CD14-positive monocyte (primary cell): ENCODE results near the gene OXNAD1. TPM values are rescaled to one million over a fixed set of nuclear protein-coding genes. Genes with fewer than 3 reads are reported as not detected.

Source experiments
- DNase-seq, 3 donors: peaks; one replicate each; pipeline ENCODE4 v3.0.0-alpha.2; 2011 to 2022
- H2AFZ ChIP-seq: 2 replicates; pipeline ENCODE4 v1.6.0; 2012; ENCODE audit warnings: mild to moderate bottlenecking, low read depth, low read length, inconsistent platforms; ENCODE audit not compliant: insufficient read depth, poor library complexity, severe bottlenecking
- H3K27ac ChIP-seq, 2 donors: 1 replicate in 1 of 2; 2 replicates in 1 of 2; pipeline ENCODE4 v1.5.1; 2012 to 2013; ENCODE audit warnings: low read length in 2 of 2, control low read depth in 1 of 2, inconsistent platforms in 1 of 2, low read depth in 1 of 2, mild to moderate bottlenecking in 1 of 2
- H3K27me3 ChIP-seq, 2 donors: one replicate each; pipeline versions ENCODE4 v1.6.0 to v1.6.1; 2011 to 2013; ENCODE audit warnings: low read length in 2 of 2; ENCODE audit not compliant: control insufficient read depth in 2 of 2, insufficient read depth in 2 of 2
- H3K36me3 ChIP-seq, 2 donors: replicated peaks in 1 of 2; 1 replicate in 1 of 2; 2 replicates in 1 of 2; pipeline versions ENCODE4 v1.5.1 to v1.6.1; 2012 to 2013; ENCODE audit warnings: low read length in 2 of 2, control low read depth in 1 of 2, inconsistent platforms in 1 of 2, mild to moderate bottlenecking in 1 of 2; ENCODE audit not compliant: insufficient read depth in 2 of 2, control insufficient read depth in 1 of 2
- H3K4me1 ChIP-seq, 2 donors: 1 replicate in 1 of 2; 2 replicates in 1 of 2; pipeline versions ENCODE4 v1.5.1 to v1.6.1; 2012 to 2013; ENCODE audit warnings: low read length in 2 of 2, control low read depth in 1 of 2, inconsistent platforms in 1 of 2, mild to moderate bottlenecking in 1 of 2, moderate library complexity in 1 of 2; ENCODE audit not compliant: insufficient read depth in 2 of 2, control insufficient read depth in 1 of 2
- H3K4me2 ChIP-seq: replicated peaks from 2 replicates; pipeline ENCODE3; 2012; ENCODE audit warnings: low read length, moderate library complexity, mild to moderate bottlenecking; ENCODE audit not compliant: poor library complexity, severe bottlenecking; ENCODE audit errors: extremely low read depth
- H3K4me3 ChIP-seq, 3 experiments: fragments of 200-600 bp in 1 of 3; sonication (generic) in 1 of 3; replicated peaks in 1 of 3; 1 replicate in 2 of 3; 2 replicates in 1 of 3; pipeline ENCODE4 v1.5.1; 2011 to 2013; ENCODE audit warnings: low read length in 3 of 3, mild to moderate bottlenecking in 3 of 3, control low read depth in 2 of 3, low read depth in 2 of 3, inconsistent platforms in 1 of 3, moderate library complexity in 1 of 3
- H3K79me2 ChIP-seq: 2 replicates; pipeline ENCODE4 v1.6.0; 2012; ENCODE audit warnings: mild to moderate bottlenecking, control low read depth, inconsistent platforms, low read length, moderate library complexity; ENCODE audit not compliant: insufficient read depth
- H3K9ac ChIP-seq: 2 replicates; pipeline ENCODE4 v1.6.0; 2017; ENCODE audit warnings: low read length, mild to moderate bottlenecking; ENCODE audit not compliant: insufficient read depth, poor library complexity, severe bottlenecking
- H3K9me3 ChIP-seq, 2 donors: replicated peaks in 1 of 2; 1 replicate in 1 of 2; 2 replicates in 1 of 2; pipeline versions ENCODE4 v1.5.1 to v1.6.1; 2012 to 2013; ENCODE audit warnings: low read length in 2 of 2, control low read depth in 1 of 2; ENCODE audit not compliant: control insufficient read depth in 1 of 2, insufficient read depth in 1 of 2
- H4K20me1 ChIP-seq: 2 replicates; pipeline ENCODE4 v1.6.0; 2012; ENCODE audit warnings: mild to moderate bottlenecking, low read length, control low read depth, moderate library complexity; ENCODE audit not compliant: insufficient read depth
- H3K27ac Mint-ChIP-seq, 7 donors: one replicate each; pipeline ENCODE4 v1.8.0; 2020; ENCODE audit warnings: mild to moderate bottlenecking in 7 of 7, mixed read lengths in 7 of 7, moderate library complexity in 6 of 7, inconsistent platforms in 2 of 7
- H3K27me3 Mint-ChIP-seq, 3 donors: one replicate each; pipeline ENCODE4 v1.8.0; 2021 to 2022; ENCODE audit warnings: low read depth in 3 of 3, mild to moderate bottlenecking in 3 of 3, mixed read lengths in 3 of 3, moderate library complexity in 3 of 3, inconsistent platforms in 1 of 3
- H3K36me3 Mint-ChIP-seq, 2 donors: one replicate each; pipeline ENCODE4 v1.8.0; 2020; ENCODE audit warnings: mixed read lengths in 2 of 2, inconsistent platforms in 1 of 2, mild to moderate bottlenecking in 1 of 2
- H3K4me1 Mint-ChIP-seq: one replicate; pipeline ENCODE4 v1.8.0; 2020; ENCODE audit warnings: mild to moderate bottlenecking, mixed read lengths
- H3K4me3 Mint-ChIP-seq, 2 donors: one replicate each; pipeline ENCODE4 v1.8.0; 2020; ENCODE audit warnings: mild to moderate bottlenecking in 2 of 2, mixed read lengths in 2 of 2, moderate library complexity in 1 of 2
- H3K9me3 Mint-ChIP-seq, 7 donors: one replicate each; pipeline ENCODE4 v1.8.0; 2020 to 2022; ENCODE audit warnings: mixed read lengths in 7 of 7, mild to moderate bottlenecking in 6 of 7, moderate library complexity in 6 of 7, inconsistent platforms in 2 of 7
- CTCF ChIP-seq: fragments of 200-600 bp; IDR thresholded peaks from one replicate; pipeline ENCODE4 v1.8.0; 2022; ENCODE audit warnings: antibody characterized with exemption, mild to moderate bottlenecking
- WGBS: methylation state at CpG from one replicate; pipeline ENCODE4 v1.1.5; 2013; ENCODE audit warnings: missing lambda C conversion rate; ENCODE audit not compliant: insufficient coverage; 5-methylcytosine and 5-hydroxymethylcytosine counted together
- intact Hi-C, 2 donors: fragments of 100-400 bp; cut with micrococcal nuclease; formaldehyde crosslinking; loops; one replicate each; pipeline versions ENCODE4 v1.15.0 to v1.15.1; 2023
- polyA plus RNA-seq, 3 donors: library from polyadenylated mRNA; depleted of rRNA in 1 of 3; unstranded in 2 of 3; stranded (reverse) in 1 of 3; fragments of 300-500 nt in 2 of 3; fragments of >200 nt in 1 of 3; fragmentation: Illumina TruSeq in 2 of 3; gene quantifications; 1 replicate in 2 of 3; 2 replicates in 1 of 3; pipeline ENCODE4 v1.2.3, GENCODE V29; 2012 to 2021

The OXNAD1 gene
- polyA plus RNA-seq, 3 donors = 3.7 to 5.1 (median 4.4) TPM

GRCh38 chr3:16258177-16258576, 6.8 kb upstream of the OXNAD1 start:
- no peaks in the 10 kb centered on the region for H4K20me1 ChIP-seq

GRCh38 chr3:16258866-16259265, 6.1 kb upstream of the OXNAD1 start:
- no peak overlapping the region for H3K27ac ChIP-seq
- intact Hi-C loops = no loop called here
- H4K20me1 ChIP-seq = no peaks in the 10 kb centered on the region
- Mint-ChIP-seq H3K27ac (peak overlapping the region in 1 of 7 donors; percentile 17), H3K36me3 (peaks cover 21 to 28% of the 10 kb centered on the region in 2 donors), H3K9me3 (no peaks in the 10 kb centered on the region), H3K27me3 (no peaks in the 10 kb centered on the region), H3K4me1 (peaks cover 18% of the 10 kb centered on the region), H3K4me3 (no peak overlapping the region)
- H3K4me1 ChIP-seq = peaks cover 18 to 29% of the 10 kb centered on the region in 2 donors
- no peak for TF ChIP-seq CTCF
- H3K4me2 ChIP-seq = no peak overlapping the region
- H2AFZ ChIP-seq = no peak overlapping the region
- peaks cover 12 to 42% of the 10 kb centered on the region in 2 donors for H3K36me3 ChIP-seq
- H3K9me3 ChIP-seq = no peaks in the 10 kb centered on the region
- WGBS = 100% methylated on average over 1 of the region's 1 CpG
- H3K9ac ChIP-seq = no peak overlapping the region
- no peak overlapping the region for H3K4me3 ChIP-seq
- H3K27me3 ChIP-seq = no peaks in the 10 kb centered on the region
- peaks cover 26% of the 10 kb centered on the region for H3K79me2 ChIP-seq
- no peak for DNase-seq

More at GRCh38 chr3:16258177-16258576, 6.8 kb upstream of the OXNAD1 start:
- Mint-ChIP-seq H3K27me3 (no peaks in the 10 kb centered on the region), H3K27ac (no peak overlapping the region), H3K9me3 (no peaks in the 10 kb centered on the region), H3K36me3 (peaks cover 21 to 28% of the 10 kb centered on the region in 2 donors), H3K4me3 (no peak overlapping the region), H3K4me1 (peaks cover 24% of the 10 kb centered on the region)
- no peak overlapping the region for H3K27ac ChIP-seq
- no peaks in the 10 kb centered on the region for H3K9me3 ChIP-seq
- 88% methylated on average over 2 of the region's 5 CpGs for WGBS
- no peak overlapping the region for H3K4me3 ChIP-seq
- no peak for DNase-seq
- no peak for TF ChIP-seq CTCF
- peaks cover 20% of the 10 kb centered on the region for H3K79me2 ChIP-seq
- intact Hi-C loops = no loop called here
- peaks cover 12 to 42% of the 10 kb centered on the region in 2 donors for H3K36me3 ChIP-seq
- H3K4me1 ChIP-seq = peaks cover 23 to 31% of the 10 kb centered on the region in 2 donors
- H2AFZ ChIP-seq = no peak overlapping the region
- no peaks in the 10 kb centered on the region for H3K27me3 ChIP-seq
- no peak overlapping the region for H3K9ac ChIP-seq
- H3K4me2 ChIP-seq = no peak overlapping the region
